HG02884 (cell line): ENCODE data around the gene AGMO.

Experiments used
- ATAC-seq: cut with Tn5 transposase; IDR thresholded peaks from one replicate; pipeline ENCODE4 v1.9.1; 2021; ENCODE audit warnings: mild to moderate bottlenecking, moderate library complexity; ENCODE audit not compliant: unreplicated experiment

Gene AGMO

GRCh38 chr7:15504351-15504750 is 57.5 kb downstream of the AGMO start:
- no peak for ATAC-seq

- no peak for ATAC-seq
Observed at GRCh38 chr7:15503603-15504290, 58.1 kb downstream of the AGMO start.

- ATAC-seq, result no peak
Observed at GRCh38 chr7:15498465-15498864, 63.4 kb downstream of the AGMO start.

- no peak for ATAC-seq
Observed at GRCh38 chr7:15495170-15495569, 66.6 kb downstream of the AGMO start.

GRCh38 chr7:15494711-15495110 is 67.1 kb downstream of the AGMO start:
- ATAC-seq, result no peak

GRCh38 chr7:15491361-15491760 is 70.5 kb downstream of the AGMO start:
- no peak for ATAC-seq

- no peak for ATAC-seq
Observed at GRCh38 chr7:15490291-15490690, 71.5 kb downstream of the AGMO start.

GRCh38 chr7:15489861-15490260 is 72.0 kb downstream of the AGMO start:
- ATAC-seq, result no peak

- ATAC-seq, result no peak
Observed at GRCh38 chr7:15489383-15489782, 72.4 kb downstream of the AGMO start.

GRCh38 chr7:15488401-15488800 is 73.4 kb downstream of the AGMO start:
- no peak for ATAC-seq

GRCh38 chr7:15487896-15488295 is 73.9 kb downstream of the AGMO start:
- no peak for ATAC-seq

- ATAC-seq, result no peak
Observed at GRCh38 chr7:15485998-15486397, 75.8 kb downstream of the AGMO start.

- ATAC-seq, result no peak
Observed at GRCh38 chr7:15485431-15485830, 76.4 kb downstream of the AGMO start.

- no peak for ATAC-seq
Observed at GRCh38 chr7:15481132-15481531, 80.7 kb downstream of the AGMO start.

- no peak for ATAC-seq
Observed at GRCh38 chr7:15478401-15478800, 83.4 kb downstream of the AGMO start.

- no peak for ATAC-seq
Observed at GRCh38 chr7:15476531-15476918, 85.3 kb downstream of the AGMO start.

GRCh38 chr7:15475808-15476530 is 85.8 kb downstream of the AGMO start:
- ATAC-seq, result no peak

- no peak for ATAC-seq
Observed at GRCh38 chr7:15471669-15471950, 90.2 kb downstream of the AGMO start.

- ATAC-seq, result no peak
Observed at GRCh38 chr7:15470825-15471668, 90.8 kb downstream of the AGMO start.

GRCh38 chr7:15464667-15465121 is 97.1 kb downstream of the AGMO start:
- ATAC-seq, result no peak

GRCh38 chr7:15463801-15464666 is 97.8 kb downstream of the AGMO start:
- no peak for ATAC-seq
